Measurements from ENCODE around the gene BDKRB2. TPM values are rescaled to one million over a fixed set of nuclear protein-coding genes. Genes with fewer than 3 reads are reported as not detected.

The BDKRB2 gene
- total RNA-seq, 1 donor from 2014 or later, result 0.70 TPM

DNA sequence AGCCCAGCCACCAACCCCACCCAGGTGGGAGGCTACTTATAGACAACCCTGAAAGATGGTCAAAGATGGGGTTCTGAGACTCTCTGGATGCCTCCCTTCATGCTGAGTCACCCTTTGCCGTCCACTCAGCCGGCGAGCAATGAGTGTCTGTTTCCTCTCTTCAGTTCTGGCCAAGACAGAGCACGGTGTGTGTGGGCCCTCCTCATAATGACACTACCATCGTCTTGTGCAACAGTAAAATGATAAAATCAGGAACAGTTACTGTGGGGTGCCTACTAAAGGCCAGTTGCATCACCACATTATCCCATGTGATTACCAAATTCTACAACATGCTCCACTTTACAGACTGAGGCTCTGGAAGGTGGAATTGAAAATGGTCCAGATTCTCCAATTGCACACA is 44.4 kb downstream of the BDKRB2 start:
- FAIRE-seq, result peak; percentile 20

DNA sequence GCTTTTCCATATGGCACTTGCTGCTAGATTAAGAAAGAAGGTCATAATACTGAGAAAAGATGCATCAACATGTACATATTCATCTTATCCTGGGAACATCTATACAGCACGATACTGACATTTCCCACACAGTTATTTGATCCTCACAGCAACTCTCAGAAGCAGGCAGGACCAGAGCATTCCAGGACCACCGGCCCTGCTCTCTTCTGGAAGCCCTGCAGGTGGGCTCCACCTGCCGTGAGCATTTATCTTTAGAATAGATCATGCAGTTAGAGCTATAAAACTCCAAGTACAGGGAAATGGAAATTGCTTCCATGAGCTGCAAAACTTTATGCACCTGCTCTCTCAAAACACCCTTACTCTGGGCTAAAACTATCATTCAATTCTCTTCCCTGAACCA is 45.8 kb downstream of the BDKRB2 start:
- no peaks in the 10 kb centered on the region for H3K79me2 ChIP-seq (ENCODE audit: insufficient read depth, low read length)
- no peak overlapping the region for H2AFZ ChIP-seq (ENCODE audit: low read depth, low read length)
- no peaks in the 10 kb centered on the region for H4K20me1 ChIP-seq (ENCODE audit: insufficient read depth, low read length)
- no peaks in the 10 kb centered on the region for H3K9me3 Mint-ChIP-seq (ENCODE audit: unreplicated experiment)
- no peak for FAIRE-seq
- no peak overlapping the region for H3K27ac Mint-ChIP-seq (ENCODE audit: unreplicated experiment)
- no peaks in the 10 kb centered on the region for H3K27me3 ChIP-seq (ENCODE audit: insufficient read depth, low read length)
- no peak overlapping the region for H3K4me3 ChIP-seq (ENCODE audit: insufficient read depth, low read depth, low read length)
- no peaks in the 10 kb centered on the region for H3K9me3 ChIP-seq (ENCODE audit: insufficient read depth, low read depth, low read length)
- no peak overlapping the region for H3K9ac ChIP-seq (ENCODE audit: low read length)
- H3K27ac ChIP-seq (ENCODE audit: low read depth, low read length), result no peak overlapping the region
- peaks cover 25% of the 10 kb centered on the region for H3K4me1 ChIP-seq (ENCODE audit: insufficient read depth, low read length)
- TF ChIP-seq, protein P1, sequence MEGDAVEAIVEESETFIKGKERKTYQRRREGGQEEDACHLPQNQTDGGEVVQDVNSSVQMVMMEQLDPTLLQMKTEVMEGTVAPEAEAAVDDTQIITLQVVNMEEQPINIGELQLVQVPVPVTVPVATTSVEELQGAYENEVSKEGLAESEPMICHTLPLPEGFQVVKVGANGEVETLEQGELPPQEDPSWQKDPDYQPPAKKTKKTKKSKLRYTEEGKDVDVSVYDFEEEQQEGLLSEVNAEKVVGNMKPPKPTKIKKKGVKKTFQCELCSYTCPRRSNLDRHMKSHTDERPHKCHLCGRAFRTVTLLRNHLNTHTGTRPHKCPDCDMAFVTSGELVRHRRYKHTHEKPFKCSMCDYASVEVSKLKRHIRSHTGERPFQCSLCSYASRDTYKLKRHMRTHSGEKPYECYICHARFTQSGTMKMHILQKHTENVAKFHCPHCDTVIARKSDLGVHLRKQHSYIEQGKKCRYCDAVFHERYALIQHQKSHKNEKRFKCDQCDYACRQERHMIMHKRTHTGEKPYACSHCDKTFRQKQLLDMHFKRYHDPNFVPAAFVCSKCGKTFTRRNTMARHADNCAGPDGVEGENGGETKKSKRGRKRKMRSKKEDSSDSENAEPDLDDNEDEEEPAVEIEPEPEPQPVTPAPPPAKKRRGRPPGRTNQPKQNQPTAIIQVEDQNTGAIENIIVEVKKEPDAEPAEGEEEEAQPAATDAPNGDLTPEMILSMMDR (IDR thresholded peaks at IDR 0.05; ENCODE audit: insufficient read depth, low read depth, low read length), result no peak
- TF ChIP-seq EZH2 (IDR thresholded peaks at IDR 0.05; ENCODE audit: insufficient read depth, low read length), result no peak
- no peak overlapping the region for H3K4me2 ChIP-seq (ENCODE audit: low read length)
- no peak for DNase-seq (ENCODE audit: low read depth)
- H3K27me3 Mint-ChIP-seq (ENCODE audit: low read depth, unreplicated experiment), result no peaks in the 10 kb centered on the region
- H3K4me1 Mint-ChIP-seq (ENCODE audit: low read depth, unreplicated experiment), result peaks cover 41% of the 10 kb centered on the region
- no peaks in the 10 kb centered on the region for H3K36me3 ChIP-seq (ENCODE audit: insufficient read depth, low read length)
- H3K36me3 Mint-ChIP-seq (ENCODE audit: low read depth, unreplicated experiment), result no peaks in the 10 kb centered on the region
- H3K4me3 Mint-ChIP-seq (ENCODE audit: unreplicated experiment), result no peak overlapping the region

More for the DNA sequence above, 44.4 kb downstream of the BDKRB2 start:
- no peaks in the 10 kb centered on the region for H4K20me1 ChIP-seq (ENCODE audit: insufficient read depth, low read length)
- no peak overlapping the region for H3K4me3 Mint-ChIP-seq (ENCODE audit: unreplicated experiment)
- no peaks in the 10 kb centered on the region for H3K36me3 Mint-ChIP-seq (ENCODE audit: low read depth, unreplicated experiment)
- no peak overlapping the region for H3K27ac ChIP-seq (ENCODE audit: low read depth, low read length)
- H3K9me3 Mint-ChIP-seq (ENCODE audit: unreplicated experiment), result peaks cover 2% of the 10 kb centered on the region
- no peak overlapping the region for H3K27ac Mint-ChIP-seq (ENCODE audit: unreplicated experiment)
- H3K79me2 ChIP-seq (ENCODE audit: insufficient read depth, low read length), result no peaks in the 10 kb centered on the region
- H3K4me3 ChIP-seq (ENCODE audit: insufficient read depth, low read depth, low read length), result no peak overlapping the region
- TF ChIP-seq EZH2 (IDR thresholded peaks at IDR 0.05; ENCODE audit: insufficient read depth, low read length), result no peak
- TF ChIP-seq, protein P1 (IDR thresholded peaks at IDR 0.05; ENCODE audit: insufficient read depth, low read depth, low read length), result no peak
- H3K4me1 ChIP-seq (ENCODE audit: insufficient read depth, low read length), result peaks cover 21% of the 10 kb centered on the region
- H3K27me3 ChIP-seq (ENCODE audit: insufficient read depth, low read length), result no peaks in the 10 kb centered on the region
- no peak overlapping the region for H2AFZ ChIP-seq (ENCODE audit: low read depth, low read length)
- no peaks in the 10 kb centered on the region for H3K9me3 ChIP-seq (ENCODE audit: insufficient read depth, low read depth, low read length)
- no peak overlapping the region for H3K9ac ChIP-seq (ENCODE audit: low read length)
- H3K27me3 Mint-ChIP-seq (ENCODE audit: low read depth, unreplicated experiment), result no peaks in the 10 kb centered on the region
- peak; percentile 74 for DNase-seq (ENCODE audit: low read depth)
- H3K4me1 Mint-ChIP-seq (ENCODE audit: low read depth, unreplicated experiment), result peaks cover 34% of the 10 kb centered on the region
- H3K4me2 ChIP-seq (ENCODE audit: low read length), result no peak overlapping the region
- H3K36me3 ChIP-seq (ENCODE audit: insufficient read depth, low read length), result no peaks in the 10 kb centered on the region

DNA sequence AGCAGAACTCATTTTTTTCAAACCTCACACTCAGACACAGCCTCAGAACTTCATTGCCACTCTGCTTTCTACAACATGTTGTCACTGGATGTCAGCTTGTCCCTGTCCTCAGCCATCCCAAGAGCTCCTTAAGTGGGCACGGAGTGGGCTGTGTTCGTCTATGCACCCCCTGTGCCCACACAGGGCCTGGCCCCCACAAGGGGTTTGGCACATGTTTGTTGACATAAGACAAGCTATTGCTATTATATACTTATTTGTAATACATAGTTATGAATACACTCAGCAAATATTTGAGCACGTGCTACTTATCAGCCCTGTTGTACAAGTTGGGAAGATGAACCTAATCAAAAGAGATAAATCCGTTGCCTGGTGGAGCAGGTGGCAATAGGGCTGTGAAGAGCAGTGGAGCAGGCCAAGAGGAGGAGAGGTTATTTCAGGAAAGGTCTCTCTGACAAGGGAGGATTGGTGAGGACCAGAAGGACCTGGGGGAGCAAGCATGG is 47.1 kb downstream of the BDKRB2 start:
- H3K9ac ChIP-seq (ENCODE audit: low read length), result no peak overlapping the region
- H3K79me2 ChIP-seq (ENCODE audit: insufficient read depth, low read length), result no peaks in the 10 kb centered on the region
- Mint-ChIP-seq H3K9me3 (ENCODE audit: unreplicated experiment) (no peaks in the 10 kb centered on the region), H3K27me3 (ENCODE audit: low read depth, unreplicated experiment) (no peaks in the 10 kb centered on the region), H3K4me1 (ENCODE audit: low read depth, unreplicated experiment) (peaks cover 34% of the 10 kb centered on the region), H3K36me3 (ENCODE audit: low read depth, unreplicated experiment) (no peaks in the 10 kb centered on the region), H3K4me3 (ENCODE audit: unreplicated experiment) (no peak overlapping the region), H3K27ac (ENCODE audit: unreplicated experiment) (peak overlapping the region; percentile 93)
- H2AFZ ChIP-seq (ENCODE audit: low read depth, low read length), result no peak overlapping the region
- H4K20me1 ChIP-seq (ENCODE audit: insufficient read depth, low read length), result no peaks in the 10 kb centered on the region
- TF ChIP-seq, protein P1 (IDR thresholded peaks at IDR 0.05; ENCODE audit: insufficient read depth, low read depth, low read length), result no peak
- no peak for TF ChIP-seq EZH2 (IDR thresholded peaks at IDR 0.05; ENCODE audit: insufficient read depth, low read length)
- H3K9me3 ChIP-seq (ENCODE audit: insufficient read depth, low read depth, low read length), result no peaks in the 10 kb centered on the region
- H3K4me1 ChIP-seq (ENCODE audit: insufficient read depth, low read length), result peaks cover 22% of the 10 kb centered on the region
- H3K27me3 ChIP-seq (ENCODE audit: insufficient read depth, low read length), result no peaks in the 10 kb centered on the region
- H3K4me3 ChIP-seq (ENCODE audit: insufficient read depth, low read depth, low read length), result no peak overlapping the region
- no peak overlapping the region for H3K4me2 ChIP-seq (ENCODE audit: low read length)
- DNase-seq (ENCODE audit: low read depth) (no peak), FAIRE-seq (no peak)
- no peaks in the 10 kb centered on the region for H3K36me3 ChIP-seq (ENCODE audit: insufficient read depth, low read length)
- no peak overlapping the region for H3K27ac ChIP-seq (ENCODE audit: low read depth, low read length)

All from astrocyte (in vitro differentiated cells and primary cell).